Smooth muscle cell (in vitro differentiated cells): ENCODE measurements around the gene PFN1. TPM values are rescaled to one million over a fixed set of nuclear protein-coding genes. Genes with fewer than 3 reads are reported as not detected.
A peak's percentile ranks its signal among the peaks of the same experiment; 100 is the strongest.

Experiments used
- DNase-seq: peaks from one replicate; lab custom pipeline; 2025; ENCODE audit not compliant: unreplicated experiment; lab: John Stamatoyannopoulos, UW
- H2AFZ ChIP-seq: fragments of 200-600 bp; sonication (generic); 2 replicates; pipeline ENCODE4 v1.6.0; 2016; ENCODE audit warnings: antibody characterized with exemption, low read depth, mild to moderate bottlenecking
- H3F3A ChIP-seq: fragments of 200-600 bp; sonication (generic); 2 replicates; pipeline ENCODE4 v1.6.0; 2017; ENCODE audit warnings: antibody characterized with exemption, low read depth
- H3K27ac ChIP-seq: fragments of 200-600 bp; sonication (generic); 2 replicates; pipeline ENCODE4 v1.5.1; 2016; ENCODE audit warnings: low read depth, mild to moderate bottlenecking
- H3K27me3 ChIP-seq: fragments of 200-600 bp; sonication (generic); 2 replicates; pipeline ENCODE4 v1.6.1; 2016; ENCODE audit warnings: low read depth, mild to moderate bottlenecking
- H3K36me3 ChIP-seq: fragments of 200-600 bp; sonication (generic); 2 replicates; pipeline ENCODE4 v1.5.1; 2016; ENCODE audit warnings: low read depth
- H3K4me1 ChIP-seq: fragments of 200-600 bp; sonication (generic); 2 replicates; pipeline ENCODE4 v1.5.1; 2016; ENCODE audit warnings: low read depth
- H3K4me2 ChIP-seq: fragments of 200-600 bp; sonication (generic); 2 replicates; pipeline ENCODE4 v1.6.0; 2016; ENCODE audit warnings: mild to moderate bottlenecking
- H3K4me3 ChIP-seq: fragments of 200-600 bp; sonication (generic); 2 replicates; pipeline ENCODE4 v1.5.1; 2016; ENCODE audit warnings: mild to moderate bottlenecking
- H3K79me2 ChIP-seq: fragments of 200-600 bp; sonication (generic); 2 replicates; pipeline ENCODE4 v1.6.0; 2016; ENCODE audit warnings: low read depth, mild to moderate bottlenecking
- H3K9ac ChIP-seq: fragments of 200-600 bp; sonication (generic); 2 replicates; pipeline ENCODE4 v1.6.0; 2016; ENCODE audit warnings: low read depth
- H3K9me3 ChIP-seq: fragments of 200-600 bp; sonication (generic); replicated peaks from 2 replicates; pipeline ENCODE4 v1.5.1; 2016; ENCODE audit warnings: low read depth
- H4K20me1 ChIP-seq: fragments of 200-600 bp; sonication (generic); 2 replicates; pipeline ENCODE4 v1.6.0; 2016; ENCODE audit warnings: low read depth
- CTCF ChIP-seq: fragments of 200-600 bp; sonication (generic); IDR thresholded peaks from 2 replicates; pipeline ENCODE4 v1.5.1; 2017; ENCODE audit warnings: borderline replicate concordance, mild to moderate bottlenecking, antibody characterized with exemption; ENCODE audit not compliant: insufficient read depth, poor library complexity, severe bottlenecking
- WGBS: methylation state at CpG from one replicate; pipeline ENCODE4 v1.1.7; 2016; ENCODE audit warnings: low lambda C conversion rate; 5-methylcytosine and 5-hydroxymethylcytosine counted together
- polyA plus RNA-seq: library from polyadenylated mRNA; unstranded; fragments of >200 nt; fragmentation: Nextera tagmentation; extraction: Ambion mirVana; gene quantifications from 2 replicates; pipeline ENCODE4 v1.2.1, GENCODE V29; 2016
- total RNA-seq: library from RNA; depleted of rRNA; stranded (reverse); fragments of >200 nt; gene quantifications from 2 replicates; pipeline ENCODE4 v1.2.3, GENCODE V29; 2014

The PFN1 gene
- total and polyA plus RNA-seq, 2 experiments from 2014 or later: 838 to 1,485 TPM

GRCh38 chr17:4947010-4947410, 1.3 kb downstream of the PFN1 start:
- no peak for TF ChIP-seq CTCF
- Histone ChIP-seq H3K27ac (peak overlapping the region; percentile 96), H2AFZ (no peak overlapping the region), H3K4me3 (peak overlapping the region; percentile 96), H3K79me2 (peaks cover 54% of the 10 kb centered on the region), H3K9ac (peak overlapping the region; percentile 94), H4K20me1 (peaks cover 37% of the 10 kb centered on the region), H3K36me3 (no peaks in the 10 kb centered on the region), H3K4me2 (peak overlapping the region; percentile 90), H3K9me3 (no peaks in the 10 kb centered on the region), H3K4me1 (peaks cover 29% of the 10 kb centered on the region), H3F3A (peaks cover 41% of the 10 kb centered on the region), H3K27me3 (no peaks in the 10 kb centered on the region)
- WGBS: 0% methylated on average over 6 of the region's 7 CpGs
- DNase-seq: no peak

GRCh38 chr17:4946312-4946976, 1.9 kb downstream of the PFN1 start:
- no peaks in the 10 kb centered on the region for H3K27me3 ChIP-seq
- H3K4me2 ChIP-seq: peak overlapping the region; percentile 90
- peaks cover 45% of the 10 kb centered on the region for H3F3A ChIP-seq
- H2AFZ ChIP-seq: no peak overlapping the region
- H3K4me3 ChIP-seq: peak overlapping the region; percentile 96
- H3K27ac ChIP-seq: peak overlapping the region; percentile 96
- peak overlapping the region; percentile 94 for H3K9ac ChIP-seq
- no peaks in the 10 kb centered on the region for H3K36me3 ChIP-seq
- DNase-seq: no peak
- H3K9me3 ChIP-seq: no peaks in the 10 kb centered on the region
- 57% methylated on average over 16 of the region's 16 CpGs for WGBS
- H3K79me2 ChIP-seq: peaks cover 60% of the 10 kb centered on the region
- TF ChIP-seq CTCF: no peak
- peaks cover 28% of the 10 kb centered on the region for H3K4me1 ChIP-seq
- peaks cover 40% of the 10 kb centered on the region for H4K20me1 ChIP-seq

DNA sequence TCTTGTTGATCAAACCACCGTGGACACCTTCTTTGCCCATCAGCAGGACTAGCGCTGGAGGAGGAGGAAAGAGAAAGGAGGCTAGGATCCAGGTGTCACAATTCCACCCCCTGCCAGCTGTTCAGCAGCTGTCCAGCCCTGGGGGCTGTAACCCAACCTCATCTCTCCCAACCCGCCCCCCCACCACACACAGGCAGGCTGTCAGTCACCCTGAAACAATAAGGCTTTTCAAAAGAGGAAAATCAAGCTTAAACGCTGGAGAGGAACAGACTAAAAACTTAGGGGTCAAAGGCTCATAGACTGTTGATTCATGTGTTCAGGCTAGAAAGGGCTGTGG, 2.4 kb downstream of the PFN1 start:
- peaks cover 40% of the 10 kb centered on the region for H4K20me1 ChIP-seq
- WGBS: 63% methylated on average over 4 of the region's 4 CpGs
- no peaks in the 10 kb centered on the region for H3K9me3 ChIP-seq
- H3K4me2 ChIP-seq: peak overlapping the region; percentile 90
- H3K36me3 ChIP-seq: no peaks in the 10 kb centered on the region
- no peaks in the 10 kb centered on the region for H3K27me3 ChIP-seq
- TF ChIP-seq CTCF: no peak
- DNase-seq: no peak
- peak overlapping the region; percentile 96 for H3K27ac ChIP-seq
- H3F3A ChIP-seq: peaks cover 42% of the 10 kb centered on the region
- peak overlapping the region; percentile 96 for H3K4me3 ChIP-seq
- H3K9ac ChIP-seq: peak overlapping the region; percentile 94
- peaks cover 65% of the 10 kb centered on the region for H3K79me2 ChIP-seq
- H3K4me1 ChIP-seq: peaks cover 28% of the 10 kb centered on the region
- H2AFZ ChIP-seq: no peak overlapping the region
